GM19023 (cell line): Measurements from ENCODE around the gene BICDL1.

Experiments
- ATAC-seq: cut with Tn5 transposase; IDR thresholded peaks from one replicate; pipeline ENCODE4 v1.9.1; 2021; ENCODE audit warnings: mild to moderate bottlenecking, moderate library complexity; ENCODE audit not compliant: unreplicated experiment

Gene BICDL1

GRCh38 chr12:120121343-120121742 is 132.3 kb downstream of the BICDL1 start:
- no peak for ATAC-seq

- peak; percentile 39 for ATAC-seq
Measured at GRCh38 chr12:120121766-120122293, 132.8 kb downstream of the BICDL1 start.

- ATAC-seq: no peak
Measured at GRCh38 chr12:120125029-120125428, 136.0 kb downstream of the BICDL1 start.

GRCh38 chr12:120125792-120126634 is 137.0 kb downstream of the BICDL1 start:
- no peak for ATAC-seq

GRCh38 chr12:120126635-120127005 is 137.6 kb downstream of the BICDL1 start:
- no peak for ATAC-seq

- ATAC-seq: no peak
Measured at GRCh38 chr12:120130011-120130410, 141.0 kb downstream of the BICDL1 start.

- no peak for ATAC-seq
Measured at GRCh38 chr12:120131116-120131515, 142.1 kb downstream of the BICDL1 start.

- no peak for ATAC-seq
Measured at GRCh38 chr12:120132054-120132836, 143.2 kb downstream of the BICDL1 start.

GRCh38 chr12:120132863-120133385 is 143.9 kb downstream of the BICDL1 start:
- ATAC-seq: peak; percentile 85

GRCh38 chr12:120134307-120134980 is 145.4 kb downstream of the BICDL1 start:
- ATAC-seq: no peak

GRCh38 chr12:120136093-120136770 is 147.2 kb downstream of the BICDL1 start:
- no peak for ATAC-seq

GRCh38 chr12:120137833-120138232 is 148.8 kb downstream of the BICDL1 start:
- ATAC-seq: no peak

GRCh38 chr12:120138366-120138765 is 149.3 kb downstream of the BICDL1 start:
- no peak for ATAC-seq

- no peak for ATAC-seq
Measured at GRCh38 chr12:120139958-120140357, 150.9 kb downstream of the BICDL1 start.

GRCh38 chr12:120140603-120141002 is 151.6 kb downstream of the BICDL1 start:
- ATAC-seq: no peak

- ATAC-seq: no peak
Measured at GRCh38 chr12:120141336-120141735, 152.3 kb downstream of the BICDL1 start.

GRCh38 chr12:120142231-120142877 is 153.3 kb downstream of the BICDL1 start:
- ATAC-seq: no peak
